Measurements from ENCODE around the gene NAV1. TPM values are rescaled to one million over a fixed set of nuclear protein-coding genes. Genes with fewer than 3 reads are reported as not detected.

NAV1 gene
- total RNA-seq, 1 donor from 2014 or later: 34.1 TPM

- Histone ChIP-seq H3K4me1 (peaks cover 22% of the 10 kb centered on the region), H3K4me3 (no peak overlapping the region), H3K9me3 (no peaks in the 10 kb centered on the region), H3K27ac (no peak overlapping the region), H3K27me3 (no peaks in the 10 kb centered on the region), H3K36me3 (no peaks in the 10 kb centered on the region)
- ATAC-seq (no peak), DNase-seq (no peak)
- no peak for TF ChIP-seq CTCF (IDR thresholded peaks at IDR 0.05)
- intact Hi-C loops (cut with DNase I): no loop called here
These were observed 44.7 kb downstream of the NAV1 start for GRCh38 chr1:201583663-201584062.

GRCh38 chr1:201584471-201585092, 45.7 kb downstream of the NAV1 start:
- Histone ChIP-seq H3K4me3 (no peak overlapping the region), H3K27ac (no peak overlapping the region), H3K36me3 (no peaks in the 10 kb centered on the region), H3K27me3 (no peaks in the 10 kb centered on the region), H3K9me3 (no peaks in the 10 kb centered on the region), H3K4me1 (peaks cover 22% of the 10 kb centered on the region)
- DNase-seq: peak; percentile 37
- no peak for ATAC-seq
- intact Hi-C loops (cut with DNase I): no loop called here
- TF ChIP-seq CTCF (IDR thresholded peaks at IDR 0.05): no peak

- no peaks in the 10 kb centered on the region for H3K9me3 ChIP-seq
- intact Hi-C loops (cut with DNase I): no loop called here
- H3K36me3 ChIP-seq: no peaks in the 10 kb centered on the region
- ATAC-seq (no peak), DNase-seq (no peak)
- H3K27me3 ChIP-seq: no peaks in the 10 kb centered on the region
- peaks cover 22% of the 10 kb centered on the region for H3K4me1 ChIP-seq
- no peak overlapping the region for H3K27ac ChIP-seq
- TF ChIP-seq CTCF (IDR thresholded peaks at IDR 0.05): no peak
- no peak overlapping the region for H3K4me3 ChIP-seq
These were observed 46.2 kb downstream of the NAV1 start for GRCh38 chr1:201585093-201585483.

GRCh38 chr1:201585901-201586300, 47.0 kb downstream of the NAV1 start:
- ATAC-seq (no peak), DNase-seq (no peak)
- no peaks in the 10 kb centered on the region for H3K36me3 ChIP-seq
- H3K27me3 ChIP-seq: no peaks in the 10 kb centered on the region
- H3K4me1 ChIP-seq: peaks cover 22% of the 10 kb centered on the region
- TF ChIP-seq CTCF (IDR thresholded peaks at IDR 0.05): no peak
- no peaks in the 10 kb centered on the region for H3K9me3 ChIP-seq
- no peak overlapping the region for H3K4me3 ChIP-seq
- no peak overlapping the region for H3K27ac ChIP-seq
- intact Hi-C loops (cut with DNase I): no loop called here

GRCh38 chr1:201586806-201587205, 47.9 kb downstream of the NAV1 start:
- no peak for TF ChIP-seq CTCF (IDR thresholded peaks at IDR 0.05)
- no peaks in the 10 kb centered on the region for H3K9me3 ChIP-seq
- H3K27ac ChIP-seq: no peak overlapping the region
- H3K27me3 ChIP-seq: no peaks in the 10 kb centered on the region
- H3K36me3 ChIP-seq: no peaks in the 10 kb centered on the region
- H3K4me1 ChIP-seq: peaks cover 22% of the 10 kb centered on the region
- ATAC-seq (no peak), DNase-seq (peak; percentile 16)
- H3K4me3 ChIP-seq: no peak overlapping the region
- intact Hi-C loops (cut with DNase I): no loop called here

- no peak overlapping the region for H3K4me3 ChIP-seq
- H3K4me1 ChIP-seq: peaks cover 14% of the 10 kb centered on the region
- H3K27ac ChIP-seq: no peak overlapping the region
- ATAC-seq (no peak), DNase-seq (no peak)
- H3K27me3 ChIP-seq: no peaks in the 10 kb centered on the region
- H3K9me3 ChIP-seq: no peaks in the 10 kb centered on the region
- intact Hi-C loops (cut with DNase I): no loop called here
- TF ChIP-seq CTCF (IDR thresholded peaks at IDR 0.05): no peak
- H3K36me3 ChIP-seq: no peaks in the 10 kb centered on the region
These were observed 48.8 kb downstream of the NAV1 start for GRCh38 chr1:201587729-201588128.

All from upper lobe of right lung (tissue), 1 donor.